ENCODE data around the gene VTN.

Gene VTN, protein sequence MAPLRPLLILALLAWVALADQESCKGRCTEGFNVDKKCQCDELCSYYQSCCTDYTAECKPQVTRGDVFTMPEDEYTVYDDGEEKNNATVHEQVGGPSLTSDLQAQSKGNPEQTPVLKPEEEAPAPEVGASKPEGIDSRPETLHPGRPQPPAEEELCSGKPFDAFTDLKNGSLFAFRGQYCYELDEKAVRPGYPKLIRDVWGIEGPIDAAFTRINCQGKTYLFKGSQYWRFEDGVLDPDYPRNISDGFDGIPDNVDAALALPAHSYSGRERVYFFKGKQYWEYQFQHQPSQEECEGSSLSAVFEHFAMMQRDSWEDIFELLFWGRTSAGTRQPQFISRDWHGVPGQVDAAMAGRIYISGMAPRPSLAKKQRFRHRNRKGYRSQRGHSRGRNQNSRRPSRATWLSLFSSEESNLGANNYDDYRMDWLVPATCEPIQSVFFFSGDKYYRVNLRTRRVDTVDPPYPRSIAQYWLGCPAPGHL

DNA sequence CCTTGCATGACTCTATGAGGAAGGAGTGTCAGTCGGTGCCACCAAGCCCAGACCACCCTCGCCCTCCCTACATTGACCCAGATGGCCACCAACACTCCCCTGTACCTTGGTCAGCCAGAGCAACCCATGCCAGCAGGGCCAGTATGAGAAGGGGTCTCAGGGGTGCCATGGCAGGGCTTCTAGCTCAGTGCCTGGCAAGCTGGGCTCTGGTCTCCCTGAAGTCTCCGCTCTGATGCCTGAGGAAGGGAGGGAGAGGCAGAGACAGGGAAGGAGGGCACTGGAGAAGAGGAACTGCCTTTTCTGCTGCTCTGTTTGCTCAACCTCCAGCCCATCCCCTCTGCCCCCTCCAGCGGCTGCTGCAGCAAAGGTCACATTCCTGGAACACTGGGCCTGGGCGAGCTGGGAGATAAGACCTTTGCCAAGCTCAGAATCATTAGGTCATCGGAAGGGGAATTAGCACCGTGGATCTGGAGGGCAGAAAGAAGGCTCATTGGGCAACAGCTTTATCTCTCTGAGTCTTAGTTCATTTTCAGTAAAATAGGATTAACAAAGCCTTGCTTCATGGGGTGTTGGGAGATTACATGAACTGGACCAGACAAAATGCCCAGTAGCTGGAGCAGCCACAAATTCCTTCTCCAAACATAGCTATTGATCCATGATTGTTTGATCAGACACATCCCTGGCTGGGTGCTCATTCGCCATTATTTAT lies at the start of gene VTN:
TSS of gene VTN (minus strand) at position 273 of the 709 bp plus-strand sequence. CDS start at position 169, 104 bp downstream.
- peak within 1 kb of the TSS; percentile 56 for H3K4me3 ChIP-seq (ENCODE audit: low read length)
- H3K9ac ChIP-seq (ENCODE audit: low read length): no peak within 1 kb of the TSS
- peaks cover 19% of the 10 kb centered on the region for H3K27me3 ChIP-seq (ENCODE audit: control insufficient read depth, insufficient read depth, low read length)
- H3K36me3 ChIP-seq (ENCODE audit: control insufficient read depth, low read depth, low read length): no peaks in the 10 kb centered on the region
- H3K27ac ChIP-seq (ENCODE audit: low read length): no peak within 1 kb of the TSS
- H3K4me1 ChIP-seq (ENCODE audit: control insufficient read depth, low read depth, low read length): peaks cover 12% of the 10 kb centered on the region
- no peaks in the 10 kb centered on the region for H3K9me3 ChIP-seq (ENCODE audit: control insufficient read depth, low read depth, low read length)

DNA sequence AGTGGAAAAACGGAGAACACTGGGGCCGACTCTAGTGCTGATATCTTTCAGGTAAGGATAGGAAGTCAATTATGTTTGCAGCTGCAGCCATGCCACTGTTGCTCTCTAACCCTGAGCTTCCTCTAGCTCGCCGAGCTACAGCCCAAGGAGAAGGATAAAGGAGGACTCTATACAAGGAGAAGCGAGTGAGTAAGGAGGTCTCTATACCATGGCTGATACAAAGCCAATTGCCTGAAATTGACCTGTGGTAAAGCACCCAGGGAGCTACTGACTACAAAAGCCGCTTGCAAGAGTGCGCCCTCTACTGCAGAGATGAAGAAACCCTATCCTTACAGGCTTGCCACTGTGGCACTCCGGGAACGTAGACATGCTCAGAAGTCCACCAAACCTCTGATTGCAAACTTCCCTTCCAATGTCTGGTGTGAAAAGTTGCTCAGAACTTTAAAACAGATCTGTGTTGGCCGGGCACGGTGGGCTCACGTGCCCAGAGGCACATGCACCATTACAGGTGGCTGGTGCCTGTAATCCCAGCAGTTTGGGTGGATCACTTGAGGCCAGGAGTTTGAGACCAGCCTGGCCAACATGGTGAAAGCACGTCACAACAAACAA lies 46.7 kb upstream of the VTN start:
- Histone ChIP-seq H3K36me3 (ENCODE audit: control insufficient read depth, low read depth, low read length) (no peaks in the 10 kb centered on the region), H3K9ac (ENCODE audit: low read length) (no peak overlapping the region), H3K4me1 (ENCODE audit: control insufficient read depth, low read depth, low read length) (peaks cover 7% of the 10 kb centered on the region), H3K9me3 (ENCODE audit: control insufficient read depth, low read depth, low read length) (no peaks in the 10 kb centered on the region), H3K27ac (ENCODE audit: low read length) (no peak overlapping the region), H3K4me3 (ENCODE audit: low read length) (no peak overlapping the region), H3K27me3 (ENCODE audit: control insufficient read depth, insufficient read depth, low read length) (peaks cover 22% of the 10 kb centered on the region)

DNA sequence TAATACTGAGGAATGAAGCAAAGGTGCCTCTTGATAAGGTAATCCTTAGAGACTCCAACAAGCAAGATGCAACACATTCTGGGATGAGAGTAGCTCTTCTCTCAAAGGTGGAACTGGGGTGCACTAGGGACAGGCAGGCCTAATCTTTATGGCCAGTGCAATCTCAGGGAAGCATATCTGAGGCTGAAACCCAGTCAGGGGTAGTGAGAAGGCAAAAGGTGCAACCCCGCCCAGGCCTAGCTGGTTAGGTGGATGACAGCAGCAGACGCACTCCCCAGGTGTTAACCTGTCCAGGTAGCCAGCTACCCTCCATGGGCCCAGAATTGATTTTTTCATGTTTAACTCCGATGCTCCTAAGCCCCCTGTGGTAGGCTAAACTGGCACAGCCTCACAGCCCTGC lies 45.8 kb upstream of the VTN start:
- H3K36me3 ChIP-seq (ENCODE audit: control insufficient read depth, low read depth, low read length): no peaks in the 10 kb centered on the region
- H3K27me3 ChIP-seq (ENCODE audit: control insufficient read depth, insufficient read depth, low read length): peaks cover 22% of the 10 kb centered on the region
- H3K9ac ChIP-seq (ENCODE audit: low read length): no peak overlapping the region
- peaks cover 12% of the 10 kb centered on the region for H3K4me1 ChIP-seq (ENCODE audit: control insufficient read depth, low read depth, low read length)
- H3K27ac ChIP-seq (ENCODE audit: low read length): no peak overlapping the region
- no peaks in the 10 kb centered on the region for H3K9me3 ChIP-seq (ENCODE audit: control insufficient read depth, low read depth, low read length)
- H3K4me3 ChIP-seq (ENCODE audit: low read length): no peak overlapping the region

DNA sequence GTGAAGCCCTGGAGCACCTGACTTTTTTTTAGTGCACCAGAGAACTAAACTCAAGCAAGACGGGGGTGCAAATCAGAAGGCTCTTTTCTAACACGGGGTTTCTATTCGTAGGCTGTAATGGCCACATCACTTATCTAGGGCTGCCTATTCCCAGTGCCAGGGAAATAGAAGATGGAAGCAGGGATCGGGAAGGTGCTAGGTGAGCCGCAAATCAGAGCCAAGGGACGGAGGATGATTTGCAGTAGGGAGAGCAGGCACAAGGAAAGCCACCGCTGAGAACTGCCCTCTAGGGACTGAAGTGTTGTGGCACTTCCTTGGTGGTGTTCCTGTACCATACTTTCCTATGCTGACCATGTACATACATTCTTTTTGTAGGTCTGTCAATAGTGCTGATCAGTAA lies 43.7 kb upstream of the VTN start:
- no peaks in the 10 kb centered on the region for H3K36me3 ChIP-seq (ENCODE audit: control insufficient read depth, low read depth, low read length)
- peaks cover 22% of the 10 kb centered on the region for H3K27me3 ChIP-seq (ENCODE audit: control insufficient read depth, insufficient read depth, low read length)
- H3K27ac ChIP-seq (ENCODE audit: low read length): no peak overlapping the region
- no peak overlapping the region for H3K4me3 ChIP-seq (ENCODE audit: low read length)
- no peak overlapping the region for H3K9ac ChIP-seq (ENCODE audit: low read length)
- H3K9me3 ChIP-seq (ENCODE audit: control insufficient read depth, low read depth, low read length): no peaks in the 10 kb centered on the region
- peaks cover 13% of the 10 kb centered on the region for H3K4me1 ChIP-seq (ENCODE audit: control insufficient read depth, low read depth, low read length)

GRCh38 chr17:28412099-28412498 lies 42.0 kb upstream of the VTN start:
- Histone ChIP-seq H3K36me3 (ENCODE audit: control insufficient read depth, low read depth, low read length) (no peaks in the 10 kb centered on the region), H3K9ac (ENCODE audit: low read length) (no peak overlapping the region), H3K27me3 (ENCODE audit: control insufficient read depth, insufficient read depth, low read length) (peaks cover 17% of the 10 kb centered on the region), H3K4me1 (ENCODE audit: control insufficient read depth, low read depth, low read length) (peaks cover 30% of the 10 kb centered on the region), H3K27ac (ENCODE audit: low read length) (no peak overlapping the region), H3K4me3 (ENCODE audit: low read length) (no peak overlapping the region), H3K9me3 (ENCODE audit: control insufficient read depth, low read depth, low read length) (no peaks in the 10 kb centered on the region)

DNA sequence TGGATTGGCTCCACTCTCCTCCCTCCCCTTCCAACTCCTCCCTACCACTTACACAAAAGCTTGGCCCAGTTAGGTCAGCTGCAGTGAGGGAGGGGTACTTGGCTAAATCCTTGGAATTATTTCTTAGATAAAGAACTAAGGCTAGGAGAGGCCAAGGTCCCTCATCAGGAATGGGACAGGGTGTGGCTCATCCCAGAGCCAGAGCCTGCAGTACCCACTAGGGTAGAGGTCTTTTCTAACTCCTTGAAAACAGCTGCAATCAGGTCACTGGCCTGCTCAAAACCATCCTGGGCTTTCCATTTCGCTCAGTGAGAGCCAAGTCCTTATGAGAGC lies 37.8 kb upstream of the VTN start:
- Histone ChIP-seq H3K4me3 (ENCODE audit: low read length) (no peak overlapping the region), H3K27ac (ENCODE audit: low read length) (no peak overlapping the region)

DNA sequence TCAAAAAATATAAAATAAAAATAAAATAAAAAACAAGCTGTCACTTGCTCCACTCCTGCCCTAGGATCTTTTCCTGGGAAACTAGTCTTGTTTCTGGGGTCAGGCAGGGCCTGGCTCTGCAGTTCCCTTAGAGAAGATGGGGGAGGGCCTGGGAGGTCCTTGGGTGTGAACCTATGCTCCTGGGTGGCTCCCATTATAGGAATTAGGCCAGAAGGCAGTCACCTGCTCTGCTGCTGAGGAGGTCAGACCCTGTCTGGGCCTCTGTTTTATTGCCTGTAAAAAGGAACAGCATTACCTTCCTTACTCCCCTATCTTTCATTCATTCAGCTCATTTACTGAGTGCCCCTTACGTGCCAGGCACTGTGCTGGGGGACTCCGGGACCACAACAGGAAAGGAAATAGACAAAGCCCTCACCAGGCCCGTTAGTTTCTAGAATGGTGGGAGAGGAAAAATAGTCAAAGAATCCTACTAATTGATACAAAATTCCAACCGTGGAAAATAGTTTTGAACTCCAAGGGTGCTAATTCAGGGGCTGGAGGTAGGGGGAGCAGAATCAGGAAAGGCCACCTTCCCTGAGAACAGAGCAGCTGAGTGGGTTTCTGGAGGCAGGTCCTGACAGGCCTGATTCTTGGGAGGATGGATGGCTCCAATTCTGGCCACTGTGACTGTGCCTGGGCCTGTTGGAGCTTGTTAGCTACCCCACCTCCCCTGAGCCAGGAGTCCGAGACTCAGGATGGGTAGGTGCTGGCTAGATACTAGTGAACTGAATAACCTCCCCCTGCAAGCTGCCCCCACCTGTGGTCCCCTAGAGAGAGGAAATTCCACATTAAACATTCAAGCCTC lies 37.2 kb upstream of the VTN start:
- no peak overlapping the region for H3K4me3 ChIP-seq (ENCODE audit: low read length)
- H3K9me3 ChIP-seq (ENCODE audit: control insufficient read depth, low read depth, low read length): no peaks in the 10 kb centered on the region
- H3K9ac ChIP-seq (ENCODE audit: low read length): no peak overlapping the region
- H3K4me1 ChIP-seq (ENCODE audit: control insufficient read depth, low read depth, low read length): peaks cover 62% of the 10 kb centered on the region
- peaks cover 24% of the 10 kb centered on the region for H3K27me3 ChIP-seq (ENCODE audit: control insufficient read depth, insufficient read depth, low read length)
- no peaks in the 10 kb centered on the region for H3K36me3 ChIP-seq (ENCODE audit: control insufficient read depth, low read depth, low read length)
- no peak overlapping the region for H3K27ac ChIP-seq (ENCODE audit: low read length)

More for the DNA sequence above, 37.8 kb upstream of the VTN start:
- Histone ChIP-seq H3K9me3 (ENCODE audit: control insufficient read depth, low read depth, low read length) (no peaks in the 10 kb centered on the region), H3K4me1 (ENCODE audit: control insufficient read depth, low read depth, low read length) (peaks cover 58% of the 10 kb centered on the region), H3K9ac (ENCODE audit: low read length) (no peak overlapping the region), H3K27me3 (ENCODE audit: control insufficient read depth, insufficient read depth, low read length) (peaks cover 22% of the 10 kb centered on the region), H3K36me3 (ENCODE audit: control insufficient read depth, low read depth, low read length) (no peaks in the 10 kb centered on the region)

- Histone ChIP-seq H3K36me3 (ENCODE audit: control insufficient read depth, low read depth, low read length) (no peaks in the 10 kb centered on the region), H3K9me3 (ENCODE audit: control insufficient read depth, low read depth, low read length) (no peaks in the 10 kb centered on the region), H3K27ac (ENCODE audit: low read length) (no peak overlapping the region), H3K4me3 (ENCODE audit: low read length) (peak overlapping the region; percentile 67), H3K27me3 (ENCODE audit: control insufficient read depth, insufficient read depth, low read length) (peaks cover 25% of the 10 kb centered on the region), H3K9ac (ENCODE audit: low read length) (peak overlapping the region; percentile 56), H3K4me1 (ENCODE audit: control insufficient read depth, low read depth, low read length) (peaks cover 61% of the 10 kb centered on the region)
Observed at GRCh38 chr17:28406473-28406814, 36.3 kb upstream of the VTN start.

GRCh38 chr17:28405632-28406472 lies 35.7 kb upstream of the VTN start, which contains the start of gene SLC46A1:
Gene SLC46A1, minus strand, starts transcription at chr17:28406212. Its CDS starts 98 bp downstream, at chr17:28406114.
- peak within 1 kb of the TSS; percentile 56 for H3K9ac ChIP-seq (ENCODE audit: low read length)
- H3K9me3 ChIP-seq (ENCODE audit: control insufficient read depth, low read depth, low read length): no peaks in the 10 kb centered on the region
- peaks cover 60% of the 10 kb centered on the region for H3K4me1 ChIP-seq (ENCODE audit: control insufficient read depth, low read depth, low read length)
- H3K27me3 ChIP-seq (ENCODE audit: control insufficient read depth, insufficient read depth, low read length): peaks cover 31% of the 10 kb centered on the region
- no peaks in the 10 kb centered on the region for H3K36me3 ChIP-seq (ENCODE audit: control insufficient read depth, low read depth, low read length)
- no peak within 1 kb of the TSS for H3K27ac ChIP-seq (ENCODE audit: low read length)
- H3K4me3 ChIP-seq (ENCODE audit: low read length): peak within 1 kb of the TSS; percentile 67

GRCh38 chr17:28404812-28405570 lies 34.9 kb upstream of the VTN start:
- Histone ChIP-seq H3K9me3 (ENCODE audit: control insufficient read depth, low read depth, low read length) (no peaks in the 10 kb centered on the region), H3K27me3 (ENCODE audit: control insufficient read depth, insufficient read depth, low read length) (peaks cover 32% of the 10 kb centered on the region), H3K9ac (ENCODE audit: low read length) (no peak overlapping the region), H3K4me1 (ENCODE audit: control insufficient read depth, low read depth, low read length) (peaks cover 60% of the 10 kb centered on the region), H3K36me3 (ENCODE audit: control insufficient read depth, low read depth, low read length) (no peaks in the 10 kb centered on the region), H3K27ac (ENCODE audit: low read length) (no peak overlapping the region), H3K4me3 (ENCODE audit: low read length) (peak overlapping the region; percentile 67)
